ENCODE results near the gene CDYL. TPM values are rescaled to one million over a fixed set of nuclear protein-coding genes. Genes with fewer than 3 reads are reported as not detected.

Gene CDYL
- total and polyA plus RNA-seq, 12 donors, result 4.1 to 39.9 (median 33.2) TPM

- Histone ChIP-seq H3K4me3 (no peak overlapping the region), H3K27me3 (peaks cover 0 to 4% (median 0%) of the 10 kb centered on the region in 7 donors), H3K9me3 (no peaks in the 10 kb centered on the region), H3K36me3 (no peaks in the 10 kb centered on the region), H3K27ac (no peak overlapping the region), H3K4me1 (no peaks in the 10 kb centered on the region)
- WGBS, 2 donors, result 75 to 83% methylated on average over 5 of the region's 5 CpGs
- intact Hi-C loops (cut with DNase I), result no loop called here
- no peak for TF ChIP-seq CTCF (IDR thresholded peaks at IDR 0.05)
- no peak for DNase-seq
- ATAC-seq, result no peak
Measured at GRCh38 chr6:4743926-4744325, 32.3 kb upstream of the CDYL start.

DNA sequence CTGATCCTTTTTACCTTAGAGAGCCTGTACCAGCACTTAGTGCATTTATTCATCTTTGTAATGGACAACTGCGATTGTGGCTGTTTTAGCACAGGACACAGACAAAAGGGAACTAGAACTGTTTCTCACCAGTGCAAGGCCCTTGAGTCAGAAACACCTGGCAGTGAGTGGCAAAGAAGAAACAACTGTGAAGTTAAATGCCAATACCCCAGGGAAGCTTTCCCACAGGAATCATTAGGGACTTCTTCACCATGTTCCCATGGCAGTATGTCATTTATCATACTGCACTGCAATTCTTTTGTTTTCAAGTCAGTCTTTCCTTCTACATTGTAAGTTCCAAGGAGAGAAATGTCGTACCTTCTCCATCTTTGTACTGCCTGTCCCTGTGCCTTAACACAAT is 28.6 kb upstream of the CDYL start:
- ATAC-seq (no peak), DNase-seq (no peak)
- Histone ChIP-seq H3K9me3 (no peaks in the 10 kb centered on the region), H3K27ac (no peak overlapping the region), H3K36me3 (no peaks in the 10 kb centered on the region), H3K4me3 (no peak overlapping the region), H3K4me1 (no peaks in the 10 kb centered on the region), H3K27me3 (no peaks in the 10 kb centered on the region)
- 94 to 99% methylated on average over 2 of the region's 2 CpGs for WGBS, 2 donors
- TF ChIP-seq CTCF (IDR thresholded peaks at IDR 0.05), result no peak
- intact Hi-C loops (cut with DNase I), result no loop called here

DNA sequence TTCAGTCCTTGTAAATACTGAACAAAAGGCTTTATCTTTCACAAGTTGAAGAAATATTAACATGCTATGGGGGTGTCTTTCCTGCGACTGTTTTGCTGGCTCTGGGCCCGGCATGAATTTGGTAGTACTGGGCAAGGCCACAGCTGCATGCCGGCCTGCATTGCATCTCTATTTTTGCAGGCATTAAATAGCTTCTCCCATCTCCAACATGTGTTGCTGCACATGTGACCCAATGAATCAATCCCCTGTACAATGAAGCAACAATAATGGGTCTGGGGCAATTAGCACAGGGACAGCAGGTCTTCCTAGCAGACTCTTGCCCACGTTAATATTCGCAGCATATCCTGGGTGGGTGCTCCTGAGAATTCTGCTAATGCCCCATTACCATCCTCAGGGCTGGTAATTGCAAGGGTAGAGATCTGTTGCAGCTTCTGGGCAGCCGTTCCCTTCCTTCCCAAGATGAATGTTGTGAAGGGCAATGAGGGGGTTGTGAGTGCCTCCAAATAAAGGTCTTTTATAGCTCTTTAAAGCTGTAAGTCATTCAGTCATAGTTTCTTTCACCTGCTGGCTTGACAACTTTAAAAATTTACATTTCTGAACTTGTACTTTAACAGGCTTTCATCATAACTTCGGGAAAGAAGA is 24.3 kb upstream of the CDYL start:
- ATAC-seq (no peak), DNase-seq (no peak)
- H3K27me3 ChIP-seq, result no peaks in the 10 kb centered on the region
- 69 to 71% methylated on average over 7 of the region's 7 CpGs for WGBS, 2 donors
- TF ChIP-seq CTCF (IDR thresholded peaks at IDR 0.05), result no peak
- no peak overlapping the region for H3K27ac ChIP-seq
- no peak overlapping the region for H3K4me3 ChIP-seq
- H3K9me3 ChIP-seq, result no peaks in the 10 kb centered on the region
- intact Hi-C loops (cut with DNase I), result no loop called here
- no peaks in the 10 kb centered on the region for H3K36me3 ChIP-seq
- no peaks in the 10 kb centered on the region for H3K4me1 ChIP-seq

DNA sequence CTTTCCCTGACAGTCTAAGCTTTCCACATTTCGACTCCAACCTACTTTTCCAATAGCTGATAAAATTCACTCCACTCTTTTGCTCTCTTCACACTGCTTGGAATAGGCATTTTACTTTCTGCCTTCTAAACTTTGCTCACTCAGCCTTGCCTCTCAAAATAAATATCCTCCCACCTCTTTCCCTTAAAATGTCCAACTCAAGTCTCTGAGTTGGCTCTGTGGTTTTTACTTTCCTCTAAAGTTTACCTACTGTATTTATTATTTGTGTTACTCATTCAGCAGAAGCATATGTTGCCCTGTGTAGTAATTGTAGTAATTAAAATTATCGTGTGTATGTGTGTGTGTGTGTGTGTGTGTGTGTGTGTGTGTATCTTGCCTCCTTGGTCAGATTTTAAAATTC is 20.0 kb upstream of the CDYL start:
- WGBS, 2 donors, result 85 to 93% methylated on average over 2 of the region's 2 CpGs
- H3K4me1 ChIP-seq, result no peaks in the 10 kb centered on the region
- H3K4me3 ChIP-seq, result no peak overlapping the region
- no peaks in the 10 kb centered on the region for H3K9me3 ChIP-seq
- no peaks in the 10 kb centered on the region for H3K36me3 ChIP-seq
- intact Hi-C loops (cut with DNase I), result no loop called here
- no peak for TF ChIP-seq CTCF (IDR thresholded peaks at IDR 0.05)
- DNase-seq (no peak), ATAC-seq (no peak)
- no peak overlapping the region for H3K27ac ChIP-seq
- no peaks in the 10 kb centered on the region for H3K27me3 ChIP-seq

All from heart right ventricle (tissue), 16 donors.